HG03457 (cell line): ENCODE results near the gene ALCAM.
A peak's percentile ranks its signal among the peaks of the same experiment; 100 is the strongest.

Source experiments
- ATAC-seq: cut with Tn5 transposase; IDR thresholded peaks from one replicate; pipeline ENCODE4 v1.9.1; 2021; ENCODE audit warnings: moderate number of reproducible peaks; ENCODE audit not compliant: unreplicated experiment

Gene ALCAM

GRCh38 chr3:105366326-105367062, at the start of gene ALCAM:
Gene ALCAM (plus strand): TSS chr3:105366909.
- peak; percentile 54 for ATAC-seq

GRCh38 chr3:105317841-105318240, 48.9 kb upstream of the ALCAM start:
- ATAC-seq = no peak

- ATAC-seq = peak; percentile 94
Observed at GRCh38 chr3:105322570-105323273, 44.0 kb upstream of the ALCAM start.

GRCh38 chr3:105323274-105323599, 43.5 kb upstream of the ALCAM start:
- peak; percentile 33 for ATAC-seq

- ATAC-seq = no peak
Observed at GRCh38 chr3:105324951-105325350, 41.8 kb upstream of the ALCAM start.

GRCh38 chr3:105327662-105328337, 38.9 kb upstream of the ALCAM start:
- no peak for ATAC-seq

- ATAC-seq = no peak
Observed at GRCh38 chr3:105328338-105328730, 38.4 kb upstream of the ALCAM start.

- no peak for ATAC-seq
Observed at GRCh38 chr3:105332961-105333360, 33.7 kb upstream of the ALCAM start.

- ATAC-seq = peak; percentile 61
Observed at GRCh38 chr3:105334138-105334882, 32.4 kb upstream of the ALCAM start.

GRCh38 chr3:105339946-105340345, 26.8 kb upstream of the ALCAM start:
- ATAC-seq = no peak

GRCh38 chr3:105343991-105344390, 22.7 kb upstream of the ALCAM start:
- no peak for ATAC-seq

- ATAC-seq = no peak
Observed at GRCh38 chr3:105345156-105345555, 21.6 kb upstream of the ALCAM start.

- no peak for ATAC-seq
Observed at GRCh38 chr3:105347625-105348302, 18.9 kb upstream of the ALCAM start.

GRCh38 chr3:105348307-105348706, 18.4 kb upstream of the ALCAM start:
- ATAC-seq = no peak

GRCh38 chr3:105349684-105350387, 16.9 kb upstream of the ALCAM start:
- ATAC-seq = no peak

GRCh38 chr3:105351821-105352220, 14.9 kb upstream of the ALCAM start:
- no peak for ATAC-seq

- ATAC-seq = no peak
Observed at GRCh38 chr3:105352976-105353375, 13.7 kb upstream of the ALCAM start.

- no peak for ATAC-seq
Observed at GRCh38 chr3:105353485-105354161, 13.1 kb upstream of the ALCAM start.

GRCh38 chr3:105354429-105354828, 12.3 kb upstream of the ALCAM start:
- ATAC-seq = no peak
